GM23248 (cell line): Measurements from ENCODE around the gene CCDC134.

Source experiments
- EZH2 ChIP-seq: fragments of 200-600 bp; sonication (generic); IDR thresholded peaks from 2 replicates; pipeline ENCODE4 v1.6.1; 2018; ENCODE audit warnings: antibody characterized with exemption, mild to moderate bottlenecking; ENCODE audit not compliant: insufficient read depth, poor library complexity, severe bottlenecking
- EZH2phosphoT487 ChIP-seq: fragments of 200-600 bp; sonication (generic); IDR thresholded peaks from 2 replicates; pipeline ENCODE4 v1.6.1; 2018; ENCODE audit warnings: antibody characterized with exemption, moderate library complexity, mild to moderate bottlenecking, low read depth; ENCODE audit not compliant: insufficient read depth

- TF ChIP-seq EZH2 = no peak
- TF ChIP-seq EZH2phosphoT487 = no peak
Observed at GRCh38 chr22:41873391-41873790, 72.9 kb downstream of the CCDC134 start.
